GM19395 (cell line): Measurements from ENCODE around the gene PFKFB4.
"Not testable (repeated sequence)": the region's sequence is repeated elsewhere in the genome, so short reads cannot be mapped to it uniquely, and the experiment has no call there.

Source experiments
- ATAC-seq: cut with Tn5 transposase; IDR thresholded peaks from one replicate; pipeline ENCODE4 v1.9.1; 2021; ENCODE audit warnings: mild to moderate bottlenecking, moderate library complexity; ENCODE audit not compliant: unreplicated experiment

The PFKFB4 gene

GRCh38 chr3:48561045-48561736, 4.6 kb upstream of the PFKFB4 start:
- no peak for ATAC-seq

GRCh38 chr3:48560648-48561018, 4.0 kb upstream of the PFKFB4 start:
- no peak for ATAC-seq

GRCh38 chr3:48558493-48559134, 2.0 kb upstream of the PFKFB4 start:
- ATAC-seq: no peak

GRCh38 chr3:48555949-48556795, 431 bp downstream of the PFKFB4 start:
- no peak for ATAC-seq

GRCh38 chr3:48555231-48555948, 1.2 kb downstream of the PFKFB4 start:
- ATAC-seq: no peak

- no peak for ATAC-seq
Observed at GRCh38 chr3:48553886-48554845, 2.4 kb downstream of the PFKFB4 start.

GRCh38 chr3:48553361-48553760, 3.2 kb downstream of the PFKFB4 start:
- ATAC-seq: no peak

- no peak for ATAC-seq
Observed at GRCh38 chr3:48552111-48552951, 4.3 kb downstream of the PFKFB4 start.

GRCh38 chr3:48551651-48552050, 5.0 kb downstream of the PFKFB4 start:
- not testable (repeated sequence) for ATAC-seq

- ATAC-seq: peak; percentile 61
Observed at GRCh38 chr3:48548729-48549705, 7.6 kb downstream of the PFKFB4 start.

- ATAC-seq: no peak
Observed at GRCh38 chr3:48548126-48548525, 8.5 kb downstream of the PFKFB4 start.

GRCh38 chr3:48546203-48546829, 10.3 kb downstream of the PFKFB4 start:
- no peak for ATAC-seq

- no peak for ATAC-seq
Observed at GRCh38 chr3:48544141-48544540, 12.5 kb downstream of the PFKFB4 start.

- no peak for ATAC-seq
Observed at GRCh38 chr3:48543271-48543866, 13.2 kb downstream of the PFKFB4 start.

GRCh38 chr3:48538451-48538850, 18.2 kb downstream of the PFKFB4 start:
- no peak for ATAC-seq

GRCh38 chr3:48536785-48537184, 19.8 kb downstream of the PFKFB4 start:
- ATAC-seq: no peak

GRCh38 chr3:48536116-48536515, 20.5 kb downstream of the PFKFB4 start:
- ATAC-seq: no peak
